Measurements from ENCODE around the gene ZNF333. TPM values are rescaled to one million over a fixed set of nuclear protein-coding genes. Genes with fewer than 3 reads are reported as not detected.

ZNF333 gene
- polyA plus RNA-seq, 1 of the 3 experiments (the other 2 are of a cell fraction) = 15.2 TPM

DNA sequence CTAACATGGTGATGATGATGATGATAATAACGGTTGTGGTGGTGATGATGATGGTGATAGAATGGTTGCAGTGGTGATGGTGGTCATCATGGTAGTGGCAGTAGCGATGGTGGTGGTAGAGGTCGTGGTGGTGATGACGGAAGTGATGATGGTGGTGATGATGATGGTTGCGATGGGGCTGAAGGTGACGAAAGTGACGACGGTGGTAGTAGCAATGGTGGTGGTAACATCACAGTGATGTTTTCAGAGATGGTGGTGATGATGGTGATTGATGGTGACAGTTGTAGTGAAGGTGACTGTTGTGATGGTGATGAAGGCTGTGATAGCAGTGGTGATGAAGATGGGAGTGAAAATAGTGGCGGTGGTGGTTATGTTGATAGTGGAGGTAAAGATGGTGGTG, 11.6 kb upstream of the ZNF333 start:
- H3K36me3 ChIP-seq (replicated peaks in 1 of 2; ENCODE audit: control insufficient read depth in 1 of 2, insufficient read depth in 2 of 2, low read length in 1 of 2) = no peaks in the 10 kb centered on the region
- no peaks in the 10 kb centered on the region for H3K4me1 ChIP-seq (ENCODE audit: control insufficient read depth in 1 of 2, insufficient read depth in 2 of 2, low read depth in 1 of 2, low read length in 1 of 2)
- no peaks in the 10 kb centered on the region for H3K9me2 ChIP-seq
- no peaks in the 10 kb centered on the region for H3F3A ChIP-seq (replicated peaks; ENCODE audit: insufficient read depth)
- POLR2A ChIA-PET = no interaction called here
- H4K20me1 ChIP-seq (ENCODE audit: insufficient read depth) = no peaks in the 10 kb centered on the region
- H3K9ac ChIP-seq = no peak overlapping the region
- no peak for DNase-seq
- H3K4me2 ChIP-seq = no peak overlapping the region
- no peaks in the 10 kb centered on the region for H3K9me3 ChIP-seq
- no peak overlapping the region for H3K4me3 ChIP-seq (ENCODE audit: low read depth in 2 of 2, low read length in 1 of 2)
- H3K79me2 ChIP-seq (ENCODE audit: insufficient read depth) = no peaks in the 10 kb centered on the region
- 17% methylated on average over 9 of the region's 9 CpGs for WGBS (ENCODE audit: low lambda C conversion rate)
- CTCF ChIA-PET = no interaction called here
- H2AFZ ChIP-seq (ENCODE audit: low read depth) = no peak overlapping the region
- no peak for TF ChIP-seq EZH2phosphoT487 (IDR thresholded peaks at IDR 0.05; ENCODE audit: borderline replicate concordance, low read depth)
- no peak for TF ChIP-seq TCF12 (IDR thresholded peaks at IDR 0.05)
- no peak for TF ChIP-seq JUND (IDR thresholded peaks at IDR 0.05)
- no peak for TF ChIP-seq ELF1 (IDR thresholded peaks at IDR 0.05)
- no peak for TF ChIP-seq TAF1 (IDR thresholded peaks at IDR 0.05; ENCODE audit: borderline replicate concordance, low read depth, low read length)
- no peak for TF ChIP-seq RFX5 (IDR thresholded peaks at IDR 0.05; ENCODE audit: low read length)
- no peak for TF ChIP-seq MAX (IDR thresholded peaks at IDR 0.05; ENCODE audit: low read depth)
- TF ChIP-seq, protein P1, sequence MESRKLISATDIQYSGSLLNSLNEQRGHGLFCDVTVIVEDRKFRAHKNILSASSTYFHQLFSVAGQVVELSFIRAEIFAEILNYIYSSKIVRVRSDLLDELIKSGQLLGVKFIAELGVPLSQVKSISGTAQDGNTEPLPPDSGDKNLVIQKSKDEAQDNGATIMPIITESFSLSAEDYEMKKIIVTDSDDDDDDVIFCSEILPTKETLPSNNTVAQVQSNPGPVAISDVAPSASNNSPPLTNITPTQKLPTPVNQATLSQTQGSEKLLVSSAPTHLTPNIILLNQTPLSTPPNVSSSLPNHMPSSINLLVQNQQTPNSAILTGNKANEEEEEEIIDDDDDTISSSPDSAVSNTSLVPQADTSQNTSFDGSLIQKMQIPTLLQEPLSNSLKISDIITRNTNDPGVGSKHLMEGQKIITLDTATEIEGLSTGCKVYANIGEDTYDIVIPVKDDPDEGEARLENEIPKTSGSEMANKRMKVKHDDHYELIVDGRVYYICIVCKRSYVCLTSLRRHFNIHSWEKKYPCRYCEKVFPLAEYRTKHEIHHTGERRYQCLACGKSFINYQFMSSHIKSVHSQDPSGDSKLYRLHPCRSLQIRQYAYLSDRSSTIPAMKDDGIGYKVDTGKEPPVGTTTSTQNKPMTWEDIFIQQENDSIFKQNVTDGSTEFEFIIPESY (IDR thresholded peaks at IDR 0.05; ENCODE audit: borderline replicate concordance, low read depth) = no peak
- no peak for TF ChIP-seq YY1 (IDR thresholded peaks at IDR 0.05; ENCODE audit: low read depth)
- TF ChIP-seq POLR2AphosphoS5 (IDR thresholded peaks at IDR 0.05; ENCODE audit: low read depth, low read length) = no peak
- no peak for TF ChIP-seq RCOR1 (IDR thresholded peaks at IDR 0.05; ENCODE audit: low read length)
- TF ChIP-seq FOXM1 (IDR thresholded peaks at IDR 0.05; ENCODE audit: low read depth) = no peak
- TF ChIP-seq RXRA (IDR thresholded peaks at IDR 0.05; ENCODE audit: borderline replicate concordance, low read depth) = no peak
- no peak overlapping the region for H3K27ac ChIP-seq (ENCODE audit: low read depth in 2 of 2, low read length in 1 of 2)
- peaks cover 61% of the 10 kb centered on the region; the same call in 1 of the 2 replicates for H3K27me3 ChIP-seq (ENCODE audit: insufficient read depth)

GRCh38 chr19:14682084-14682483, 7.8 kb upstream of the ZNF333 start:
- Histone ChIP-seq H3K9me2 (no peaks in the 10 kb centered on the region), H3K9me3 (no peaks in the 10 kb centered on the region), H3K27me3 (ENCODE audit: insufficient read depth) (peaks cover 34% of the 10 kb centered on the region; the same call in 1 of the 2 replicates), H3K4me3 (ENCODE audit: low read depth in 2 of 2, low read length in 1 of 2) (no peak overlapping the region), H4K20me1 (ENCODE audit: insufficient read depth) (no peaks in the 10 kb centered on the region), H3K9ac (no peak overlapping the region), H3K4me2 (no peak overlapping the region), H3K79me2 (ENCODE audit: insufficient read depth) (no peaks in the 10 kb centered on the region), H3F3A (replicated peaks; ENCODE audit: insufficient read depth) (no peaks in the 10 kb centered on the region), H3K36me3 (replicated peaks in 1 of 2; ENCODE audit: control insufficient read depth in 1 of 2, insufficient read depth in 2 of 2, low read length in 1 of 2) (no peaks in the 10 kb centered on the region), H2AFZ (ENCODE audit: low read depth) (no peak overlapping the region), H3K27ac (ENCODE audit: low read depth in 2 of 2, low read length in 1 of 2) (no peak overlapping the region), H3K4me1 (ENCODE audit: control insufficient read depth in 1 of 2, insufficient read depth in 2 of 2, low read depth in 1 of 2, low read length in 1 of 2) (no peaks in the 10 kb centered on the region)
- POLR2A ChIA-PET = no interaction called here
- DNase-seq = no peak
- 3% methylated on average over 2 of the region's 2 CpGs for WGBS (ENCODE audit: low lambda C conversion rate)
- CTCF ChIA-PET = no interaction called here
- TF ChIP-seq EZH2phosphoT487 (IDR thresholded peaks at IDR 0.05; ENCODE audit: borderline replicate concordance, low read depth) (no peak), RXRA (IDR thresholded peaks at IDR 0.05; ENCODE audit: borderline replicate concordance, low read depth) (no peak), USF2 (IDR thresholded peaks at IDR 0.05; ENCODE audit: borderline replicate concordance, low read depth, low read length) (no peak), FOSL2 (IDR thresholded peaks at IDR 0.05; ENCODE audit: borderline replicate concordance, low read depth) (no peak), TCF12 (IDR thresholded peaks at IDR 0.05) (no peak), PBX3 (IDR thresholded peaks at IDR 0.05) (no peak), YY1 (IDR thresholded peaks at IDR 0.05; ENCODE audit: low read depth) (no peak), IRF3 (IDR thresholded peaks at IDR 0.05; ENCODE audit: low read depth, low read length) (no peak), RAD21 (IDR thresholded peaks at IDR 0.05; ENCODE audit: low read length) (no peak), MXI1 (IDR thresholded peaks at IDR 0.05; ENCODE audit: low read depth, low read length) (no peak), TAF1 (IDR thresholded peaks at IDR 0.05; ENCODE audit: borderline replicate concordance, low read depth, low read length) (no peak)
- TF ChIP-seq, protein P1 (IDR thresholded peaks at IDR 0.05; ENCODE audit: borderline replicate concordance, low read depth) = no peak
